HS-5 (cell line): ENCODE data around the gene BPHL.
"Not testable (repeated sequence)": the region's sequence is repeated elsewhere in the genome, so short reads cannot be mapped to it uniquely, and the experiment has no call there.

Experiments used
- DNase-seq: peaks from one replicate; pipeline ENCODE4 v3.0.0-alpha.2; 2012; ENCODE audit warnings: low read depth

The BPHL gene

DNA sequence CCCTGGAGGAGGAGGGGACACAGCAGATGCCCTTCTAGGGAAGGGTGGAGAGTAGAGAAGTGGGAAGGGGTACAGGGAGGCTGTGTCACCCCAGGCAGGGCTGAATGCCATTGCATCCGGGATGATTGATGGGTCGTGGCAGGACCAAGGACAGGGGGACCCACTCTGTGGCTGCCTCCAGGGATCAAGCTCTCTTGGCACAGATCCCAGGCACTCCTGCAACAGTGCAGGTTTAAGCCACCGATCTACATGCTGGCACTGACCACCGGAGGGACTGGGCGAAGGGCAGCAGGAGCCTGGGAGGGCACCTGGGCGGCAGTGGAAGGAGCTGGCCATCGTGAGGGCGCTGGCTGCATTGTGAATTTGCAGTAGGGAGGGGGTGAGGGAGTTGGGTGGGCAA, 61.4 kb downstream of the BPHL start:
- DNase-seq, result not testable (repeated sequence)

DNA sequence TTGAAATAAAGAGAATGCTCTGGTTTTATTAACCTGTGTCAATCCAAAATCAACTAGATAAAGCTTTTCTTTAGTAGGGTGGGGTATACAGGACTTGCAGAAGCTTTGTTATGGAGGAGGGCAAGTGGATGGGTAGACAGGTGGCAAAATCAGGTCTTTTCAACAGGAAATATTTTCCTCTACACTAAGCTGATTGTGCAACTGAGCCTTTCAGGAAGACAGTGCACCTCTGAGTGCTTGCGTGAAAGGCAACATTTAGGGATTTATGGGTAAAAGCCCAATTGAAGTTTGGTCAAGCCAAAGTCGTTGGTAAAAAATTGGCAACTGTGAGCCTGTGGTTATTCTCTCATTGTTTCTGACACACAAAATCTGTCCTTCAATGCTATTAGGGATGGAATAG, 62.6 kb downstream of the BPHL start:
- no peak for DNase-seq

GRCh38 chr6:3183066-3183465, 64.6 kb downstream of the BPHL start:
- no peak for DNase-seq

DNA sequence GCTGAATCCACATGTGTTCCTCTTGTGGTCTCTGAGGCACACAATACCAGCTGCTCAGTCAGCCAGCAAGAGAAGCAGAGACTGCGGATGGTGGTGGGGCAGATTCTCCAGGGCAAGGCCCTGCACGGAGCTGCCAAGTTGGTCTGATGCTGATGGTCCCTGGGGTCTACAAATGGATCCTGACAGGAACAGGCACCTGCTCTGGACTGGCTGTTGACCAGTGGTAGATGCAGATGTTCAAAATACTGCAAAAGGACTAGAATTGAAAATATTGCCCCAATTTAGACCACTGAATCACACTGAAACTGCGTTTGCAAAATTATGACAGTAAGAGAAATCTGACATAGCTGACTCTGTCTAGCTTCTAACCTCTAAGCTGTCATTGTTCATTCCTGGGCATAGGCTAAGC, 68.5 kb downstream of the BPHL start:
- DNase-seq, result no peak

DNA sequence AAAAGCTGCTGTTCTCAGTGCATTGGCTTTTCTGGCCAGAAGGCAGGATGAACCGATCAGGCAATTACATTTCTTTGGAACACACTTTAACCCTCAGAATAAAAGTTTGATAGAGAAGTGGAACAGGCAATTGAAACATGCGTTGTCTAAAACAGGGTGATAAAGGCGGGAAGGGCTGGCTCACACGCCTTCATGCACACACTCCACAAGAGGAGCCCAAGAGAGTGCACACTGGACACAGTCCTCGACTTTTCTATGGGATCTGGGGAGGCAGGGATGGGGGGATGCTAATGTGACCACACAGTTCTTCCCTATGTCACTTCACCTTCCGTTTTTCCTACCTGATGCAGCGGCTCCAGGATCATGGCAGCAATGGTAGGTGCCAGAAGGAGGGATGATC, 69.8 kb downstream of the BPHL start:
- DNase-seq, result no peak

- not testable (repeated sequence) for DNase-seq
Measured at GRCh38 chr6:3189192-3189591, 70.7 kb downstream of the BPHL start.

GRCh38 chr6:3190056-3190455, 71.5 kb downstream of the BPHL start:
- no peak for DNase-seq

GRCh38 chr6:3190779-3191178, 72.3 kb downstream of the BPHL start:
- DNase-seq, result no peak

GRCh38 chr6:3193102-3193849, 74.8 kb downstream of the BPHL start:
- DNase-seq, result no peak

DNA sequence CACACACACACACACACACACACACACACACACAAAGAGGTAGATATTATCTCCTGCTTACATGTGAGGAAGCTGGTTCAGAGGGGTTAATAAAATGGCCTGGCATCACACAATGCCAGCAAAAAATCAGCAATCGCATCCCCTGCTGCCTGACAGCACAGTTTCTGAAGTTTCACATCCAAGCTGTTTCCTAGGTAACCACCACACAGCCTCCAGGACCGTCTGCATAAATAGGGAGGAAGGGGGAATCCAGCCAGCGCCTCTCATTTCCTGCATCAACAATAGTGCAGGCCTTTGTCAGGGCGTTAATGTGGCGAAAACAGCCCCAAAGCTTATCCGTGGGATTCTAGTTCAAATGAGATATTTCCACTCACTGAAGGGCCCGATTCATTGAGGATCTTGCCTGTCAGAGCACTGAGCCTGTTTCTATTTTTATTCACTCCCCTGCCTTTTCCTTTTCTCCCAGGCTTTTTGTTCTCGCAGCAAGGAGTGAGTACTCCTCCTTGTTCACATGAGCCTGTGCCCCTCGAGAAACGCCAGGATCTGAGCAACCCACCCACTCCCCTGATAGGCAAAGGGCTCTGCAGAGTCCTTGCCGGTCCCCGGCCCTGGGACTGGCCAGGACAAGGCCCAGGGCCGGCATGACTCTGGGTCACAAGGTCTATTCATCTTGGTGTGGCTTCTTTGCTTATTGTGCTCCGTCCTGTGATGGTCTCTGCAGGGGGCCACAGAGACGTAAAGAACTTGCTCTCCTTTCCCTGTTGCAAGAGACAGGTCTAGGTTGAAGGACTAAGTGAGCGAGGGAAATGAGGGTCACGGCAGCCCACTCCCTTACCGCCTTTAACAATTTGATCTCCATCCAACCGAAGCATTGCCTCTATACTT, 76.3 kb downstream of the BPHL start:
- DNase-seq, result no peak

GRCh38 chr6:3195420-3195694, 76.8 kb downstream of the BPHL start:
- no peak for DNase-seq

DNA sequence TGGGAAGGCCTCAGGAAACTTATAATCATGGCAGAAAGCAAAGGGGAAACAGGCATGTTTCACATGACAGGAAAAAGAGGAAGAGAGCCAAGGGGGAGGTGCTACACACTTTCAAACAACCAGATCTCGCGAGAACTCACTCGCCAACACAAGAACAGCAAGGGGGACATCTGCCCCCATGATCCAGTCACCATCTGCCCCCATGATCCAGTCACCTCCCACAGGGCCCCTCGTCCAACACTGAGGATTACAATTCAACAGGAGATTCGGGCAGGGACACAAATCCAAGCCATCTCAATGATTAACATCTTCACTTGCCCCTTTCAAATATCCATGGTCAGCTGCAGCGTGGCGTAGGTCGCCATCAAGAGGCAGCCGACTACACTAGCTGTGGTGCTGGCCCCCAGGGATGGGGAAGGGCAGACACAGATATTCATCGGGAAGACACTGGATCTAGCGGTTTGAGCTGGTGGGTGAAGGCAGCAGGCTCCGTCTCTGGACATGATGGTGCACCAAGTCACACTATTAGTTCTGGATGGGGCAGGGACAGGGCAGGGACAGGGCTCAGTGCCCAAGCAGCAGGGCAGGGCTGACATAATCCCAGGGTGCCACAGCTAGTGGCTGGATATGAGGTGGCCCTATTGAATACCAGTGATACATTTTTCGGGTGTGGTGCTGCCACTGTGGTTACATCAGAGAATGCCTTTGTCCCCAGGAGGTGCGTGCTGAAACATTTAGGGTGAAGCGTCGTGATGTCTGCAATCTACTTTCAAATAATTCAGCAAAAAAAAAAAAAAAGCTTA, 77.4 kb downstream of the BPHL start:
- DNase-seq, result no peak

DNA sequence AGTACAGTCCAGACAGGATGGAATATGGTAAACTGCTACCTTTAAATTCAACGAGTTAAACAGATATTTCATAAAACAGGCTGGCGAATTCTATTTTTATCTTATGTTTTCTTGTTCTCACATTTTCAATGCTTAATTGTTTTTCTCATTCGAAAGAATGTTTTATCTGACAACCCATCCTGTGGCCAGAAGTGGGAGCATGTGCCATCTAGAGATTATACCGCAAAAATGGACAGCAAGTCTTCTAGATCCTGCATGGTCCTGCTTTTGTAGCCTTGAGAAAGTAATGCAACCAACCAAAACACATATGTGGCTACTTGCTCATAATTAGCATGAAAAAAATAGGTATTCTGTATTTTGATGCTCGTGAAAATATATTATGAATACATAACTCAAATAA, 78.3 kb downstream of the BPHL start:
- DNase-seq, result no peak

DNA sequence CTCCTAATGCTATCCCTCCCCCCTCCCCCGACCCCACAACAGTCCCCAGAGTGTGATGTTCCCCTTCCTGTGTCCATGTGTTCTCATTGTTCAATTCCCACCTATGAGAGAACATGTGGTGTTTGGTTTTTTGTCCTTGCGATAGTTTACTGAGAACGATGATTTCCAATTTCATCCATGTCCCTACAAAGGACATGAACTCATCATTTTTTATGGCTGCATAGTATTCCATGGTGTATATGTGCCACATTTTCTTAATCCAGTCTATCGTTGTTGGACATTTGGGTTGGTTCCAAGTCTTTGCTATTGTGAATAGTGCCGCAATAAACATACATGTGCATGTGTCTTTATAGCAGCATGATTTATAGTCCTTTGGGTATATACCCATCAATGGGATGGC, 79.2 kb downstream of the BPHL start:
- not testable (repeated sequence) for DNase-seq

GRCh38 chr6:3199382-3199781, 80.9 kb downstream of the BPHL start:
- no peak for DNase-seq

DNA sequence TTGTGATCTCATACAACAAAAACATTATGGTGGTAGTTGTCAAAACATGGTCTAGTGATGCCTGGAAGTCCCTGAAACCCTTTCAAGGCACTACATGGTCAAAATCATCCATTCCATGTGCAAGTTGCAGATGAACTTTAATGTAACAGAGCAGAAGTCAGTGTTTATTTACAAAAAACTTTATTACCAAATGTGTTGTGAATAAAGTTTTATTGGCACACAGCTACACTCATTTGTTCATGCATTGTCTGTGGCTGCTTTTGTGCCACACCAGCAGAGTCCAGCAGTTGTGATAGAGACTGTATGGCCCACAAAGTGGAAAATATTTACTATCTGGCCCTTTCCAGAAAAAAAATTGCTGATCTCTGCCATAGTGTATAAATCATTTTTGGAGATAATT, 82.2 kb downstream of the BPHL start:
- no peak for DNase-seq

- DNase-seq, result no peak
Measured at GRCh38 chr6:3201388-3201787, 82.9 kb downstream of the BPHL start.
